Skeletal muscle tissue (tissue), 4 donors: ENCODE data around the gene SRGAP3. TPM values are rescaled to one million over a fixed set of nuclear protein-coding genes. Genes with fewer than 3 reads are reported as not detected.
A peak's percentile ranks its signal among the peaks of the same experiment; 100 is the strongest.
"Not testable (repeated sequence)": the region's sequence is repeated elsewhere in the genome, so short reads cannot be mapped to it uniquely, and the experiment has no call there.

Experiments
- H3K27ac ChIP-seq: one replicate; pipeline ENCODE4 v1.7.0; 2013; ENCODE audit warnings: mild to moderate bottlenecking, low read depth, low read length, inconsistent platforms
- H3K27me3 ChIP-seq, 3 donors: one replicate each; pipeline ENCODE4 v1.7.0; 2013; ENCODE audit warnings: low read length in 3 of 3; ENCODE audit not compliant: control insufficient read depth in 3 of 3, insufficient read depth in 3 of 3
- H3K36me3 ChIP-seq, 3 donors: one replicate each; pipeline ENCODE4 v1.7.0; 2013; ENCODE audit warnings: low read length in 3 of 3; ENCODE audit not compliant: control insufficient read depth in 3 of 3, insufficient read depth in 3 of 3
- H3K4me1 ChIP-seq, 3 donors: one replicate each; pipeline ENCODE4 v1.7.0; 2013; ENCODE audit warnings: low read length in 3 of 3, mild to moderate bottlenecking in 3 of 3; ENCODE audit not compliant: control insufficient read depth in 3 of 3, insufficient read depth in 3 of 3
- H3K4me3 ChIP-seq, 3 donors: one replicate each; pipeline ENCODE4 v1.7.0; 2013; ENCODE audit warnings: low read length in 3 of 3
- H3K9ac ChIP-seq, 3 donors: one replicate each; pipeline ENCODE4 v1.7.0; 2013; ENCODE audit warnings: low read length in 3 of 3, mild to moderate bottlenecking in 3 of 3, moderate library complexity in 2 of 3, low read depth in 1 of 3
- H3K9me3 ChIP-seq, 3 donors: one replicate each; pipeline ENCODE4 v1.7.0; 2013; ENCODE audit warnings: low read length in 3 of 3; ENCODE audit not compliant: control insufficient read depth in 3 of 3
- total RNA-seq: library from RNA; depleted of rRNA; stranded (reverse); fragments of >200 nt; gene quantifications from one replicate; pipeline ENCODE4 v1.2.3, GENCODE V29; 2014
- donor health status: Osteomylitis.

Gene SRGAP3
- total RNA-seq, 1 donor from 2014 or later, result 15.7 TPM

DNA sequence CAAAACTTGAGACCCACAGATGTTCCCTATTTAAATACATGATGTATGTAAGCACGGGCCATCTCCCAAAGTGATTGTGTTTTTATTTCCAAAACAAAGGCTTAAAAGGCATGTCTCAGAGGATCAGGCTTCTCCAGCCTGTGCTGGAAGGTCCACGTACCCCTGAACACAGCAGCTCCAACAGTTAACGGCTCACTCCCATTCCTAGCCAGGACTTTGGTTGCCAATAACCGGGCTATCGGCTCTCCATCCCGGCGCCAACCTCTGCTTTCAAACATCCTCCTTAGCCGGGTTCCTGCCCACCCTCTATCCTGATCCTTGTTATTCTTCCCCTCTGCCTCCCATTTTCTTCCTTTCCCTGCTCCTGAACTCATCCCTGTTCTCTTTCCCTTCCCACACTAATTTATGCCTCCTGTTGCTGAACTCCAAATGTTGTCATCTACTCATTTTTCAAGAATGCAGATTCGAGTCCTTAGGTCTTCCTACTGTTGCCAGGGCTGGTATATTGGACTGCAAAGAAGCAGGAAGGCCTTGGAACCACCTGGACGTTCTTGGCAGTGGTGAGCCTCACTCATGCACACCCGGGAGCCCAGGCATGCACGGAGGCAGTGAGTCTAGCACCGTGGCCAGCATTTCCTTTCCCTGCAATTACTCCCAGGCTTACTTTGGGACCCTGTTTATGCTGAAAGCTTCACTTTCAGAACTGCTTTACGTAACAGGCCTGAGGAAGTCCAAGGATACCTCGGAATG lies 157.8 kb downstream of the SRGAP3 start:
- Histone ChIP-seq H3K27me3 (no peaks in the 10 kb centered on the region), H3K36me3 (no peaks in the 10 kb centered on the region), H3K27ac (no peak overlapping the region), H3K4me3 (no peak overlapping the region), H3K9me3 (no peaks in the 10 kb centered on the region), H3K4me1 (peaks cover 5 to 17% (median 5%) of the 10 kb centered on the region in 3 donors), H3K9ac (no peak overlapping the region)

DNA sequence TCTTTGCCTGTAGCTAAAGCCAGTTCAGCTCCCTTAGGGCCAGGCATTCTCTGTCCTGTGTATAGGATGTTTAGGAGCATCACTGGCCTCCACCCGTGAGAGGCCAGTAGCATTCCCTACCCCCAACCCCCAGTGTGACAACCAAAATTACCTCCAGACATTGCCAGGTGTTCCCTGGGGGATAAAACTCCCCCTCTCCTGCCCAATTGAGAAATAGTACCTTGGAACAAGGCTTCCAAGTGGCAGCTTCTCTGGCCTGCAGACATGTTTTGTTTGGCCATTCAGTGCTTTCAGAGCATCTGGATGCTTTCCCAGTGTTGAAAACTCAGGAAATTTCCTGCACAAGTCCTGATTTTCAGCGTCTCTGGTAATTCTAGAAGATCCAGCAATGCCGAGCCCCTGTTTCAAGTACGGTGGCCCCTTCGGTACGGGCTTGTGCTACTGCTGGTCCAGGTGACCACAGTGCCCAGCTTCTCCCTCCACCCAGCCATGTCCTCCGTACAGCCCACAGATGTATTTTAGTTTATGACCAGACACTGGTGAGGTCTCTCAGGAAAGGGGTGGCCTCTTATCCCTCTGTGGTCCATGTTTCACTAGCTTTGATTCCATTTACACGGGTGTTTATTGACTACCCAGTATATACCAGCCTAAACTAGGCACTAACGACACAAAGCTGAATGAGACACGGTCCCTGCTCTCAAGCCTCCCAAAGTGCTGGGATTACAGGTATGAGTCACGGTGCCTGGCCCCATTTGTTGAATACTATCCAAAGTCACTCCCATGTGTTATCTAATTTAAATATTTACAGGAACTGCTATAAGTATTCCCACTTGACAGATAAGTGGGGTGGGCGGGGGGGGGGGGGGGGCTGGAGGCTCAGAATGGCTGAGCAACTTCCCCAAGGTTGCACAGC lies 160.7 kb downstream of the SRGAP3 start:
- no peaks in the 10 kb centered on the region for H3K9me3 ChIP-seq
- no peak overlapping the region for H3K4me3 ChIP-seq
- H3K9ac ChIP-seq, result no peak overlapping the region
- no peaks in the 10 kb centered on the region for H3K27me3 ChIP-seq
- peaks cover 5 to 17% (median 5%) of the 10 kb centered on the region in 3 donors for H3K4me1 ChIP-seq
- peak overlapping the region; percentile 26 for H3K27ac ChIP-seq
- H3K36me3 ChIP-seq, result no peaks in the 10 kb centered on the region

DNA sequence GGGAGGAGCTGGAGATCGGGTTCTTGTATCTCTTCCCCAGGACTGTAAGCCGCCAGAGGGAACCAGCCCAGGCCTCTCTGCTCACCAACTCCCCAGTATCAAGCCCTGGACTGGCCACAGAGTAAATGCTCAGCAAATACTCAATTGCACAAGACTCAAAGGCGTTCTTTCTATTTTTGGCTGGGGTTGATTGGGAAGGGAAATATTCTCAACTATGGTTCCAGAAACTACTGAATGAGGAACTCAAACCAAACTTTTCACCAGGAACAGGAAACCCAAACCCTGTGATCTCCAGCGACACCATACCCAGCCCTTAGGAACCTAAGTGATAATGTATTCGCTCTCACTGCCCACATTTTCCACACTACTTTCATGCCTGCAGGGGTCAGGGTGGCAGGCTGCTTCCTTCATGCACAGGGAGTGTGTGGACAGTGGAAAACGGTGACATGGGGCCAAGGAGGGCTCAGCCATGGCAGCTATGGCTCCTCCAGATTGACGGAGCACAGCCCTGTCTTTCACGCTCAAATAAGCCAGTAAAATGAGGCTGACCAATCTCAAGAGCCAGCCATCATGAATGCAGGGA lies 161.5 kb downstream of the SRGAP3 start:
- no peak overlapping the region for H3K4me3 ChIP-seq
- H3K27ac ChIP-seq, result peak overlapping the region; percentile 26
- H3K9me3 ChIP-seq, result no peaks in the 10 kb centered on the region
- no peaks in the 10 kb centered on the region for H3K27me3 ChIP-seq
- peaks cover 5 to 17% (median 5%) of the 10 kb centered on the region in 3 donors for H3K4me1 ChIP-seq
- no peaks in the 10 kb centered on the region for H3K36me3 ChIP-seq
- H3K9ac ChIP-seq, result no peak overlapping the region

DNA sequence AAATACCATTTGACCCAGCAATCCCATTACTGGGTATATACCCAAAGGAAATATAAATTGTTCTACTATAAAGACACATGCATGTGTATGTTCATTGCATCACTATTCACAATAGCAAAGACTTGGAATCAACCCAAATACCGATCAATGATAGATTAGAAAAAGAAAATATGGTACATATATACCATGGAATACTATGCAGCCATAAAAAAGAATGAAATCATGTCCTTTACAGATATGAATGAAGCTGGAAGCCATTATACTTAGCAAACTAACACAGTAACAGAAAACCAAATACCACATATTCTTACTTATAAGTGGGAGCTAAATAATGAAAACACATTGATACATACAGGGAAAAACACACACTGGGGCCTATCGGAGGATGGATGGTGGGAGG lies 164.0 kb downstream of the SRGAP3 start:
- not testable (repeated sequence) for H3K27me3 ChIP-seq, H3K27ac ChIP-seq, H3K9ac ChIP-seq, H3K9me3 ChIP-seq, H3K4me3 ChIP-seq, H3K36me3 ChIP-seq
- H3K4me1 ChIP-seq, result peaks cover 5 to 17% (median 5%) of the 10 kb centered on the region in 3 donors

DNA sequence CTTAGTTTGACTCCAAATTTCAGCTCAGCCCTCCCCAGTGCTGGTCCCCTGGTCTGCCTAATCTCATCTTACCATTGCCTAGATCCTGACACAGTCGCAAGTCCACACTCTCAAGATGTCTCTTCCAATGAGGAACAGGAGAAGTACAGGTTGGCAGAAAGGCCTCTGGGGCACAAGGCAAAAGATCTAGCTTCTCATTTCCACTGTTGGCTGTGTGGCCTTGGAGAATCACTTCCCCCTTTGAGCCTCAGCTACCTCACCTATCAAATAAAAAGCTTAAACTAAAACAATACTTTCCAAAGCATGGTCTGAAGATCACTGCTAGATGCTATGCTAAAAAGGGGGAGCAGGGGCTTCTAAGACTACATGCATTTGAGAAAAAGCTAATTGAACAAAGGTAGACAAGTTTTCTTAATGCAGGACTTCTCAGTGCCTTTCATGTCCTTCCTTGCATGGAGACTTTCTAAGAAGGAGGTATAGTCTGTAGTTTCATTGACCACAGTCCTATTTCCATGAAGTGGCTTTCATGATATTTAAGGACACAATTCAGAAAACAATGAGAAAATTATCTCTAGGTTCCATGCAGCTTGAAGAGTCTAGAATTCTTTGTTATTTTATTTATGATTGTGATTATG lies 168.1 kb downstream of the SRGAP3 start:
- no peaks in the 10 kb centered on the region for H3K36me3 ChIP-seq
- H3K4me1 ChIP-seq, result no peaks in the 10 kb centered on the region
- no peaks in the 10 kb centered on the region for H3K27me3 ChIP-seq
- no peak overlapping the region for H3K4me3 ChIP-seq
- H3K9me3 ChIP-seq, result no peaks in the 10 kb centered on the region
- H3K9ac ChIP-seq, result no peak overlapping the region
- H3K27ac ChIP-seq, result no peak overlapping the region

DNA sequence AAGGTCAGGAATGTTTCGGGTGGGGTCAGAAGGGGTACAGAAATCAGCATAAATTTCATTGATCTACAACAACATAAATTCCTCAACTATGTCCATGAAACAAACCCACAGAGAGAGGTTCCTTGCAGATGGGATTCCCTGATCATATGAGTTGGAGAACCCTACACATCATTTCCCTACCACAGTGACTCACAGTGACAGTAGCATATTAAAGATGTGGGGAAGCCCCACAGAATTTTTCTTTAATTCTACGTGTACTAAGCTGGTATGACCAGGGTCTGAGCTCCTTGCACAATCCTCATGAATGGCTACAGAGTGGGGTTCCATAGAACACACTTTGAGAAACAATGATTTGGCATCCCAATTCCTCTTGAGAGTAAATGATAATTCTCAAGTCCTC lies 169.3 kb downstream of the SRGAP3 start:
- H3K27ac ChIP-seq, result no peak overlapping the region
- no peaks in the 10 kb centered on the region for H3K4me1 ChIP-seq
- no peaks in the 10 kb centered on the region for H3K36me3 ChIP-seq
- no peaks in the 10 kb centered on the region for H3K9me3 ChIP-seq
- H3K4me3 ChIP-seq, result no peak overlapping the region
- no peak overlapping the region for H3K9ac ChIP-seq
- H3K27me3 ChIP-seq, result no peaks in the 10 kb centered on the region

DNA sequence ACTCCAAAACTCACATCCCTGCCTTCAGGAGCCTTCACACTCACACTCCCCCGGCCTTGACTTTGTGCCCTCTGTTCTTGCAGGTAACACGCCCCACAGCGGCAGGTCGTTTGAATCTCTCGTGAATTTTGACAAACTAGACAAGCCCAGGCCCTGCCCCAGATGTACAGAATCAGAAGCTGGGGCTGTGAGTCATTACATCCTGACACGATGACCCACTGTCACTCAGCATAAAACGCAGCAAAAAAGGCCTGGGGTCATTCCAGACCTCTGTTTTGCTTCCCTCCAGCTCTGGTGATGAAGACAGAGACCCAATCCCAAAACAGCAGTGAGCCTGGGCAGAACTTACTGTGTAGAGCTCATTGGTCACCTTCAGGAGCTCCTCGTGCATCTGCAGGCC lies 169.8 kb downstream of the SRGAP3 start:
- Histone ChIP-seq H3K27me3 (no peaks in the 10 kb centered on the region), H3K36me3 (no peaks in the 10 kb centered on the region), H3K9me3 (no peaks in the 10 kb centered on the region), H3K27ac (no peak overlapping the region), H3K4me3 (no peak overlapping the region), H3K4me1 (no peaks in the 10 kb centered on the region), H3K9ac (no peak overlapping the region)

DNA sequence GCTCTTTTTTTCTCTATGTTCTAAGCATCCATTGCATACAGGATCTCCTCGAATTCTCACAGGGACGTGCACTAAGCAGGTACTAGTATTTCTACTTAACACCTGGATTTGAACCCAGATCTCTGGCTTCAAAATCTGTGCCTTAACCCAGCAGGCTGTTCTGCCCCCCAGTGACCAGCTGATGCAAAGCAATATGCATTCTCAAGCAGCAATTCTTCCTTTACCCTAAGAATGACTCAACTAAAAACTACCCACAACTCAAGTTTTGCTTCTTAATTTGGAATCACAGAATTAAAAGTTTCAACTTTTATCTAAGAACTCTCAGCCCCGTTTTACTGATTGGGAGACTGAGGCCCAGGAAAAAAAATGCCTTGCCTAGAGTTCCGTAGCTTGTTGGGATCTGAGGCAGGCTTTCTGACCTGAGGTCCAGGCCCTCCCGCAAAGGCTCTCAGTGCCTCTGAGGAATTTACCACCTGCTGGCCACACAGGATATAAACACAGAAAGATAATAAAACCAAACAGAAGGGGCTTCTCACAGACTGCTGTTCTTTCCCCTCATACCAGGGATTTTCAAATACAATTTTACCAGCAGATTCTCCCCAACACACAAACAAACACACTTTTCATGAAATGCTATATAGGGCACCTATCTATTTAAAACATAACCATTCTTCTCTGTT lies 170.7 kb downstream of the SRGAP3 start:
- Histone ChIP-seq H3K27ac (no peak overlapping the region), H3K9ac (no peak overlapping the region), H3K4me3 (no peak overlapping the region), H3K27me3 (no peaks in the 10 kb centered on the region), H3K4me1 (no peaks in the 10 kb centered on the region), H3K36me3 (no peaks in the 10 kb centered on the region), H3K9me3 (no peaks in the 10 kb centered on the region)

DNA sequence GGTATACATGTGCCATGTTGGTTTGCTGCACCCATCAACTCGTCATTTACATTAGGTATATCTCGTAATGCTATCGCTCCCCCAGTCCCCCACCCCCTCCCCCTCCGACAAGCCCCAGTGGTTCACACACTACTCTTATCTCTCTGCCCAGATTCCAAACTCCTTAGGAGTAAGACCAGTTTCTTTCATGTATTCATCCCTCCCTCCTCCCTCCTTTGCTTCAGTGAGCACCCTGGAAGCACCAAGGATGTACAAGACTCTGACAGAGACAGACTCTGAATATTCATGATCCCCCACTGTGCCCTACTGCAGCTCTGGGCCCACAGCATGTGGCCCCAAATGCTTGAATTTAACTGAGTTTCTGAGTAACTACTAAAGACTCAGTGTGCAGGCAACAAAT lies 172.4 kb downstream of the SRGAP3 start:
- no peak overlapping the region for H3K4me3 ChIP-seq
- no peak overlapping the region for H3K27ac ChIP-seq
- peaks cover 0 to 4% (median 3%) of the 10 kb centered on the region in 3 donors for H3K4me1 ChIP-seq
- no peaks in the 10 kb centered on the region for H3K27me3 ChIP-seq
- H3K9ac ChIP-seq, result no peak overlapping the region
- no peaks in the 10 kb centered on the region for H3K36me3 ChIP-seq
- no peaks in the 10 kb centered on the region for H3K9me3 ChIP-seq
